Measurements from ENCODE around the gene MCTP1. TPM values are rescaled to one million over a fixed set of nuclear protein-coding genes. Genes with fewer than 3 reads are reported as not detected.

MCTP1 gene
- polyA plus RNA-seq, 1 donor from 2014 or later, result 1.9 TPM

- Histone ChIP-seq H3K36me3 (ENCODE audit: insufficient read depth, low read length) (no peaks in the 10 kb centered on the region), H3K4me2 (ENCODE audit: low read length) (no peak overlapping the region), H3K27me3 (ENCODE audit: insufficient read depth, low read depth, low read length) (no peaks in the 10 kb centered on the region), H3K27ac (ENCODE audit: low read length) (no peak overlapping the region), H3K9me2 (ENCODE audit: insufficient read depth, low read length) (no peaks in the 10 kb centered on the region), H3F3A (ENCODE audit: insufficient read depth, low read length, poor library complexity, severe bottlenecking) (no peaks in the 10 kb centered on the region), H3K9ac (ENCODE audit: low read length) (no peak overlapping the region), H3K9me3 (ENCODE audit: low read length) (no peaks in the 10 kb centered on the region), H3K4me3 (ENCODE audit: low read length) (no peak overlapping the region), H2AFZ (ENCODE audit: low read depth, low read length) (no peak overlapping the region), H3K79me2 (replicated peaks; ENCODE audit: insufficient read depth, low read length) (no peaks in the 10 kb centered on the region), H4K20me1 (ENCODE audit: insufficient read depth) (no peaks in the 10 kb centered on the region)
- no peak for TF ChIP-seq EZH2 (IDR thresholded peaks at IDR 0.05; ENCODE audit: borderline replicate concordance, insufficient read depth, low read length, poor library complexity, severe bottlenecking)
- no peak for TF ChIP-seq REST (IDR thresholded peaks at IDR 0.05; ENCODE audit: borderline replicate concordance)
- TF ChIP-seq POLR2AphosphoS5 (IDR thresholded peaks at IDR 0.05), result no peak
- no peak for TF ChIP-seq SMC3 (conservative IDR thresholded peaks at IDR 0.05; ENCODE audit: poor library complexity)
- TF ChIP-seq, protein P1, sequence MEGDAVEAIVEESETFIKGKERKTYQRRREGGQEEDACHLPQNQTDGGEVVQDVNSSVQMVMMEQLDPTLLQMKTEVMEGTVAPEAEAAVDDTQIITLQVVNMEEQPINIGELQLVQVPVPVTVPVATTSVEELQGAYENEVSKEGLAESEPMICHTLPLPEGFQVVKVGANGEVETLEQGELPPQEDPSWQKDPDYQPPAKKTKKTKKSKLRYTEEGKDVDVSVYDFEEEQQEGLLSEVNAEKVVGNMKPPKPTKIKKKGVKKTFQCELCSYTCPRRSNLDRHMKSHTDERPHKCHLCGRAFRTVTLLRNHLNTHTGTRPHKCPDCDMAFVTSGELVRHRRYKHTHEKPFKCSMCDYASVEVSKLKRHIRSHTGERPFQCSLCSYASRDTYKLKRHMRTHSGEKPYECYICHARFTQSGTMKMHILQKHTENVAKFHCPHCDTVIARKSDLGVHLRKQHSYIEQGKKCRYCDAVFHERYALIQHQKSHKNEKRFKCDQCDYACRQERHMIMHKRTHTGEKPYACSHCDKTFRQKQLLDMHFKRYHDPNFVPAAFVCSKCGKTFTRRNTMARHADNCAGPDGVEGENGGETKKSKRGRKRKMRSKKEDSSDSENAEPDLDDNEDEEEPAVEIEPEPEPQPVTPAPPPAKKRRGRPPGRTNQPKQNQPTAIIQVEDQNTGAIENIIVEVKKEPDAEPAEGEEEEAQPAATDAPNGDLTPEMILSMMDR (IDR thresholded peaks at IDR 0.05; ENCODE audit: poor library complexity, severe bottlenecking), result no peak
- TF ChIP-seq MXI1 (conservative IDR thresholded peaks at IDR 0.05; ENCODE audit: poor library complexity, severe bottlenecking), result no peak
- TF ChIP-seq TAF1 (IDR thresholded peaks at IDR 0.05; ENCODE audit: low read depth), result no peak
- no peak for TF ChIP-seq EP300 (conservative IDR thresholded peaks at IDR 0.05; ENCODE audit: poor library complexity, severe bottlenecking)
- no peak for TF ChIP-seq RAD21 (conservative IDR thresholded peaks at IDR 0.05)
Measured at GRCh38 chr5:95093211-95093610, 191.7 kb downstream of the MCTP1 start.

DNA sequence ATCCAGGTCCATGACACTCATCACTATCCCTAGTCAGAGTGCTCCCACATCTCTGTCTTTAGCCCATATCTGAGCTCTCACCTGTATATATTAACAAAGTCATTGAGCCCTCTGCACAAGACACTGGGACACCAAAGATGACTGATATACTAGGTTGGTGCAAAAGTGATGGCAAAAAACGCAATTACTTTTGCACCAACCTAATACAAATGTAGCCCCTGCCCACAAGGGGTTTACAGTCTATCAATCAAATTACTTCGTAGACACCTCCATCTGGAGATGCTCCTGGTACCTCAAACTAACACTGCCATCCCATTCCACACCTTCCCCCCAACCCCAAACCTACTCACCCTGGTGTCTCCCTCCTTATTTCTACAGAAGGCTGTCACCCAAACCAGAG is 194.1 kb downstream of the MCTP1 start:
- H3F3A ChIP-seq (ENCODE audit: insufficient read depth, low read length, poor library complexity, severe bottlenecking), result no peaks in the 10 kb centered on the region
- no peak overlapping the region for H2AFZ ChIP-seq (ENCODE audit: low read depth, low read length)
- H3K4me3 ChIP-seq (ENCODE audit: low read length), result no peak overlapping the region
- TF ChIP-seq SMC3 (conservative IDR thresholded peaks at IDR 0.05; ENCODE audit: poor library complexity), result no peak
- TF ChIP-seq TAF1 (IDR thresholded peaks at IDR 0.05; ENCODE audit: low read depth), result no peak
- TF ChIP-seq MXI1 (conservative IDR thresholded peaks at IDR 0.05; ENCODE audit: poor library complexity, severe bottlenecking), result no peak
- TF ChIP-seq, protein P1 (IDR thresholded peaks at IDR 0.05; ENCODE audit: poor library complexity, severe bottlenecking), result no peak
- no peak for TF ChIP-seq RAD21 (conservative IDR thresholded peaks at IDR 0.05)
- TF ChIP-seq REST (IDR thresholded peaks at IDR 0.05; ENCODE audit: borderline replicate concordance), result no peak
- no peak for TF ChIP-seq EP300 (conservative IDR thresholded peaks at IDR 0.05; ENCODE audit: poor library complexity, severe bottlenecking)
- no peaks in the 10 kb centered on the region for H3K27me3 ChIP-seq (ENCODE audit: insufficient read depth, low read depth, low read length)
- H3K79me2 ChIP-seq (replicated peaks; ENCODE audit: insufficient read depth, low read length), result no peaks in the 10 kb centered on the region
- no peak overlapping the region for H3K4me2 ChIP-seq (ENCODE audit: low read length)
- H3K27ac ChIP-seq (ENCODE audit: low read length), result no peak overlapping the region
- no peaks in the 10 kb centered on the region for H3K36me3 ChIP-seq (ENCODE audit: insufficient read depth, low read length)
- H3K9me3 ChIP-seq (ENCODE audit: low read length), result no peaks in the 10 kb centered on the region
- H3K9me2 ChIP-seq (ENCODE audit: insufficient read depth, low read length), result no peaks in the 10 kb centered on the region
- no peak overlapping the region for H3K9ac ChIP-seq (ENCODE audit: low read length)
- H4K20me1 ChIP-seq (ENCODE audit: insufficient read depth), result no peaks in the 10 kb centered on the region

Data from neural cell (in vitro differentiated cells).